IMR-90 (cell line): ENCODE measurements around the gene ADCYAP1R1. TPM values are rescaled to one million over a fixed set of nuclear protein-coding genes. Genes with fewer than 3 reads are reported as not detected.

Source experiments
- ATAC-seq: fragments of 200-7000 bp; cut with Tn5 transposase; 2 replicates; pipeline ENCODE4 v1.9.1; 2020; ENCODE audit warnings: low read depth, mild to moderate bottlenecking, moderate library complexity
- BruUV-seq: library from RNA; stranded (reverse); fragments of 400-500 nt; replicated peaks from 2 replicates; lab custom pipeline; 2021; lab: Mats Ljungman, UMichigan
- CTCF ChIA-PET: fragments of 300-600 bp; formaldehyde crosslinking; extraction: SDS; loops from one replicate; lab custom pipeline; 2021; ENCODE audit warnings: antibody characterized with exemption; lab: Yijun Ruan, JAX
- POLR2A ChIA-PET: fragments of 300-600 bp; sonication (Branson Sonifier 250); formaldehyde crosslinking; loops from one replicate; lab custom pipeline; 2022; ENCODE audit warnings: antibody characterized with exemption; ENCODE audit not compliant: unreplicated experiment; lab: Charles Lee
- DNase-seq: peaks from one replicate; pipeline ENCODE4 v3.0.0; 2013
- H2AFZ ChIP-seq: replicated peaks from 2 replicates; pipeline ENCODE3; 2013; ENCODE audit warnings: low read length, mild to moderate bottlenecking; ENCODE audit not compliant: poor library complexity
- H2AK5ac ChIP-seq: 2 replicates; pipeline ENCODE4 v1.6.1; 2013; ENCODE audit warnings: low read depth, low read length, inconsistent platforms
- H2AK9ac ChIP-seq: replicated peaks from 2 replicates; pipeline ENCODE3; 2013; ENCODE audit warnings: mild to moderate bottlenecking, low read depth, low read length, moderate library complexity; ENCODE audit not compliant: poor library complexity
- H2BK120ac ChIP-seq: 2 replicates; pipeline ENCODE4 v1.6.1; 2013; ENCODE audit warnings: low read depth, low read length, inconsistent platforms
- H2BK15ac ChIP-seq: 3 replicates; pipeline ENCODE4 v1.6.1; 2013; ENCODE audit warnings: low read depth, low read length, inconsistent platforms
- H2BK20ac ChIP-seq: 2 replicates; pipeline ENCODE4 v1.6.1; 2013; ENCODE audit warnings: low read depth, mild to moderate bottlenecking, inconsistent platforms, low read length, moderate library complexity
- H2BK5ac ChIP-seq: 2 replicates; pipeline ENCODE4 v1.6.1; 2013; ENCODE audit warnings: mild to moderate bottlenecking, low read depth, low read length, inconsistent platforms; ENCODE audit not compliant: poor library complexity, severe bottlenecking
- H3K14ac ChIP-seq: replicated peaks from 2 replicates; pipeline ENCODE4 v1.6.1; 2013; ENCODE audit warnings: low read depth, low read length, inconsistent platforms
- H3K18ac ChIP-seq: 2 replicates; pipeline ENCODE4 v1.6.1; 2013; ENCODE audit warnings: low read depth, low read length, control low read depth
- H3K23ac ChIP-seq: 2 replicates; pipeline ENCODE4 v1.6.1; 2013; ENCODE audit warnings: low read depth, low read length, inconsistent platforms
- H3K27ac ChIP-seq: 2 replicates; pipeline ENCODE4 v1.5.1; 2013; ENCODE audit warnings: mild to moderate bottlenecking, control low read depth, low read length; ENCODE audit not compliant: insufficient read depth
- H3K27me3 ChIP-seq: 2 replicates; pipeline ENCODE4 v1.6.1; 2013; ENCODE audit warnings: low read length; ENCODE audit not compliant: control insufficient read depth, insufficient read depth
- H3K36me3 ChIP-seq: 2 replicates; pipeline ENCODE4 v1.6.1; 2013; ENCODE audit warnings: low read length, mixed read lengths; ENCODE audit not compliant: control insufficient read depth, insufficient read depth
- H3K4ac ChIP-seq: 2 replicates; pipeline ENCODE4 v1.6.1; 2013; ENCODE audit warnings: low read depth, low read length, inconsistent platforms
- H3K4me1 ChIP-seq: 2 replicates; pipeline ENCODE4 v1.6.1; 2013; ENCODE audit warnings: low read length, mixed read lengths; ENCODE audit not compliant: control insufficient read depth, insufficient read depth
- H3K4me2 ChIP-seq: 2 replicates; pipeline ENCODE4 v1.6.1; 2013; ENCODE audit warnings: low read depth, mild to moderate bottlenecking, control low read depth, low read length, moderate library complexity
- H3K4me3 ChIP-seq: 2 replicates; pipeline ENCODE4 v1.5.1; 2013; ENCODE audit warnings: low read depth, mild to moderate bottlenecking, control low read depth, low read length, moderate library complexity; ENCODE audit not compliant: insufficient read depth
- H3K56ac ChIP-seq: 2 replicates; pipeline ENCODE4 v1.6.1; 2013; ENCODE audit warnings: low read length, inconsistent platforms; ENCODE audit not compliant: insufficient read depth; ENCODE audit errors: extremely low read depth
- H3K79me1 ChIP-seq, 2 experiments: 2 replicates each; pipeline ENCODE4 v1.6.1; 2013; ENCODE audit warnings: low read length in 2 of 2, inconsistent platforms in 1 of 2, low read depth in 1 of 2
- H3K9ac ChIP-seq: 2 replicates; pipeline ENCODE4 v1.6.1; 2013; ENCODE audit warnings: low read depth, low read length, control low read depth
- H3K9me1 ChIP-seq: 2 replicates; pipeline ENCODE4 v1.6.1; 2013; ENCODE audit warnings: low read length, inconsistent platforms; ENCODE audit not compliant: insufficient read depth
- H3K9me3 ChIP-seq: 2 replicates; pipeline ENCODE4 v1.6.1; 2013; ENCODE audit warnings: low read length; ENCODE audit not compliant: control insufficient read depth, insufficient read depth
- H4K20me1 ChIP-seq: 2 replicates; pipeline ENCODE4 v1.6.1; 2013; ENCODE audit warnings: low read length, inconsistent platforms; ENCODE audit not compliant: insufficient read depth
- H4K5ac ChIP-seq: 2 replicates; pipeline ENCODE4 v1.6.1; 2013; ENCODE audit warnings: mild to moderate bottlenecking, low read depth, low read length, control low read depth
- H4K8ac ChIP-seq, 2 experiments: 2 replicates each; pipeline ENCODE4 v1.6.1; 2013; ENCODE audit warnings: low read depth in 2 of 2, low read length in 2 of 2, control low read depth in 1 of 2, inconsistent platforms in 1 of 2
- H4K91ac ChIP-seq: 2 replicates; pipeline ENCODE4 v1.6.1; 2013; ENCODE audit warnings: low read depth, low read length, inconsistent platforms; ENCODE audit not compliant: insufficient read depth
- BHLHE40 ChIP-seq: fragments of 150-350 bp; IDR thresholded peaks from 2 replicates; pipeline ENCODE4 v1.6.1; 2016; ENCODE audit warnings: mild to moderate bottlenecking, low read depth, low read length
- CEBPB ChIP-seq: IDR thresholded peaks from 2 replicates; pipeline ENCODE4 v1.6.1; 2012; ENCODE audit warnings: low read depth, low read length, improper control_type of control experiment
- CHD1 ChIP-seq: IDR thresholded peaks from 2 replicates; pipeline ENCODE4 v1.6.1; 2012; ENCODE audit warnings: low read depth, low read length, improper control_type of control experiment
- CTCF ChIP-seq: conservative IDR thresholded peaks from 2 replicates; pipeline ENCODE4 v1.5.1; 2012; ENCODE audit warnings: mild to moderate bottlenecking, low read depth, low read length, improper control_type of control experiment
- ELK1 ChIP-seq: fragments of 150-350 bp; IDR thresholded peaks from 2 replicates; pipeline ENCODE4 v1.6.1; 2016; ENCODE audit warnings: low read depth, mild to moderate bottlenecking, low read length, moderate library complexity, borderline replicate concordance
- FOS ChIP-seq: fragments of 150-350 bp; IDR thresholded peaks from 2 replicates; pipeline ENCODE4 v1.6.1; 2016; ENCODE audit warnings: low read depth, low read length
- MAFK ChIP-seq: IDR thresholded peaks from 2 replicates; pipeline ENCODE4 v1.6.1; 2012; ENCODE audit warnings: low read depth, low read length, improper control_type of control experiment
- MAZ ChIP-seq: IDR thresholded peaks from 2 replicates; pipeline ENCODE4 v1.6.1; 2012; ENCODE audit warnings: low read depth, mild to moderate bottlenecking, low read length, improper control_type of control experiment, moderate library complexity, borderline replicate concordance
- MXI1 ChIP-seq: IDR thresholded peaks from 2 replicates; pipeline ENCODE4 v1.6.1; 2012; ENCODE audit warnings: low read depth, mild to moderate bottlenecking, low read length, moderate library complexity, borderline replicate concordance
- NFE2L2 ChIP-seq: fragments of 150-350 bp; IDR thresholded peaks from 2 replicates; pipeline ENCODE4 v1.6.1; 2016; ENCODE audit warnings: low read depth, mild to moderate bottlenecking, low read length
- POLR2A ChIP-seq: IDR thresholded peaks from 2 replicates; pipeline ENCODE4 v1.6.1; 2012; ENCODE audit warnings: mild to moderate bottlenecking, low read depth, low read length
- RAD21 ChIP-seq: IDR thresholded peaks from 2 replicates; pipeline ENCODE4 v1.6.1; 2012; ENCODE audit warnings: low read length, improper control_type of control experiment
- RCOR1 ChIP-seq: IDR thresholded peaks from 2 replicates; pipeline ENCODE4 v1.6.1; 2012; ENCODE audit warnings: mild to moderate bottlenecking, low read length, improper control_type of control experiment; ENCODE audit not compliant: insufficient replicate concordance
- RFX5 ChIP-seq: IDR thresholded peaks from 2 replicates; pipeline ENCODE4 v1.8.0; 2012; ENCODE audit warnings: low read depth, mild to moderate bottlenecking, low read length, moderate library complexity
- SMC3 ChIP-seq: fragments of 150-350 bp; IDR thresholded peaks from 2 replicates; pipeline ENCODE4 v1.6.1; 2016; ENCODE audit warnings: low read depth, mild to moderate bottlenecking, antibody characterized with exemption, low read length, moderate library complexity
- USF2 ChIP-seq: fragments of 150-350 bp; IDR thresholded peaks from 2 replicates; pipeline ENCODE4 v1.6.1; 2017; ENCODE audit warnings: mild to moderate bottlenecking, antibody characterized with exemption, low read length, low read depth
- WGBS, 2 experiments: methylation state at CpG; one replicate each; pipeline versions ENCODE4 v1.1.5 to v1.1.7; 2013; ENCODE audit warnings: missing lambda C conversion rate in 2 of 2; ENCODE audit not compliant: insufficient read length in 1 of 2; ENCODE audit errors: extremely low coverage in 2 of 2; 5-methylcytosine and 5-hydroxymethylcytosine counted together
- dilution Hi-C: fragments of 300-500 bp; cut with HindIII; formaldehyde crosslinking; loops from one replicate; pipeline ENCODE4 v1.14.3; 2018; ENCODE audit warnings: low sequenced_read_pairs; ENCODE audit not compliant: unreplicated experiment
- in situ Hi-C: fragments of 300-500 bp; cut with MboI; formaldehyde crosslinking; loops from 3 replicates; pipeline ENCODE4 v1.14.3; 2019; ENCODE audit warnings: low sequenced_read_pairs, inconsistent platforms, mixed read lengths
- intact Hi-C: fragments of 100-400 bp; cut with micrococcal nuclease; formaldehyde crosslinking; loops from 2 replicates; pipeline ENCODE4 v1.10.0; 2022
- polyA plus RNA-seq, 3 experiments: library from polyadenylated mRNA; depleted of rRNA; stranded (reverse); fragments of >200 nt; gene quantifications; 2 replicates each; pipeline ENCODE4 v1.2.3, GENCODE V29; 2012; ENCODE audit warnings: low replicate concordance in 1 of 3
- total RNA-seq: library from RNA; depleted of rRNA; stranded (reverse); fragments of >200 nt; gene quantifications from 2 replicates; pipeline ENCODE4 v1.2.3, GENCODE V29; 2012

ADCYAP1R1 gene
- total and polyA plus RNA-seq, 2 of the 4 experiments (the other 2 are of a cell fraction): not detected

- Histone ChIP-seq H3K23ac (no peak overlapping the region), H2BK20ac (no peak overlapping the region), H4K8ac (no peak overlapping the region), H3K4me3 (no peak overlapping the region), H4K20me1 (no peaks in the 10 kb centered on the region), H2AFZ (no peak overlapping the region), H3K4me2 (no peak overlapping the region), H4K91ac (no peak overlapping the region), H2AK9ac (no peak overlapping the region), H3K36me3 (no peaks in the 10 kb centered on the region), H3K79me1 (no peaks in the 10 kb centered on the region), H2BK5ac (no peak overlapping the region), H3K9me3 (no peaks in the 10 kb centered on the region), H2AK5ac (no peak overlapping the region), H3K27me3 (peaks cover 8% of the 10 kb centered on the region), H3K14ac (no peak overlapping the region), H3K4me1 (no peaks in the 10 kb centered on the region), H3K4ac (no peak overlapping the region), H3K27ac (no peak overlapping the region), H2BK120ac (no peak overlapping the region), H2BK15ac (no peak overlapping the region), H3K18ac (no peak overlapping the region), H4K5ac (no peak overlapping the region), H3K9me1 (no peaks in the 10 kb centered on the region), H3K56ac (no peak overlapping the region), H3K9ac (no peak overlapping the region)
- ChIA-PET CTCF (interaction anchor here (0.7 kb wide), 1 partner anchor 303 kb away, joined by 3 read pairs; no protein-coding TSS in a partner anchor), POLR2A (no interaction called here)
- no TSS peak for BruUV-seq
- dilution Hi-C loops (no loop called here), in situ Hi-C loops (no loop called here), intact Hi-C loops (no loop called here)
- ATAC-seq: no peak
- WGBS, 2 experiments: 6% methylated on average over 5 of the region's 9 CpGs; no CpG with 5 or more reads in 1 of the 2 experiments
- DNase-seq: no peak
- TF ChIP-seq CHD1 (no peak), RAD21 (no peak), CTCF (no peak), FOS (no peak), ELK1 (no peak), SMC3 (no peak), RFX5 (no peak), BHLHE40 (no peak), CEBPB (no peak), POLR2A (no peak), USF2 (no peak), NFE2L2 (no peak), MAZ (no peak), MXI1 (no peak), RCOR1 (no peak), MAFK (no peak)
Observed at GRCh38 chr7:31043051-31043471, 9.0 kb upstream of the ADCYAP1R1 start.
